ENCODE data around the gene DDHD1. TPM values are rescaled to one million over a fixed set of nuclear protein-coding genes. Genes with fewer than 3 reads are reported as not detected.

DDHD1 gene
- total RNA-seq, 1 experiment from 2014 or later: 14.0 TPM

- Mint-ChIP-seq H3K36me3 (ENCODE audit: insufficient read depth, unreplicated experiment) (no peaks in the 10 kb centered on the region), H3K27ac (ENCODE audit: unreplicated experiment) (no peak overlapping the region), H3K4me3 (ENCODE audit: low read depth, unreplicated experiment) (no peak overlapping the region), H3K27me3 (ENCODE audit: unreplicated experiment) (no peaks in the 10 kb centered on the region), H3K4me1 (ENCODE audit: low read depth, unreplicated experiment) (peaks cover 13% of the 10 kb centered on the region), H3K9me3 (ENCODE audit: low read depth, unreplicated experiment) (peaks cover 2% of the 10 kb centered on the region)
- DNase-seq: no peak
- TF ChIP-seq CTCF (IDR thresholded peaks at IDR 0.05; ENCODE audit: unreplicated experiment): no peak
- no TSS peak for BruUV-seq (replicated peaks)
- CTCF ChIA-PET: no interaction called here
- intact Hi-C loops (cut with micrococcal nuclease; ENCODE audit: unreplicated experiment): no loop called here
Observed at GRCh38 chr14:53027562-53027961, 125.6 kb downstream of the DDHD1 start.

GRCh38 chr14:53027041-53027440 is 126.1 kb downstream of the DDHD1 start:
- intact Hi-C loops (cut with micrococcal nuclease; ENCODE audit: unreplicated experiment): no loop called here
- Mint-ChIP-seq H3K9me3 (ENCODE audit: low read depth, unreplicated experiment) (peaks cover 2% of the 10 kb centered on the region), H3K27ac (ENCODE audit: unreplicated experiment) (no peak overlapping the region), H3K4me3 (ENCODE audit: low read depth, unreplicated experiment) (no peak overlapping the region), H3K4me1 (ENCODE audit: low read depth, unreplicated experiment) (peaks cover 8% of the 10 kb centered on the region), H3K36me3 (ENCODE audit: insufficient read depth, unreplicated experiment) (no peaks in the 10 kb centered on the region), H3K27me3 (ENCODE audit: unreplicated experiment) (no peaks in the 10 kb centered on the region)
- no TSS peak for BruUV-seq (replicated peaks)
- DNase-seq: no peak
- CTCF ChIA-PET: interaction anchor here (0.6 kb wide), 1 partner anchor 272 kb away, joined by 3 read pairs; no protein-coding TSS in a partner anchor
- TF ChIP-seq CTCF (IDR thresholded peaks at IDR 0.05; ENCODE audit: unreplicated experiment): no peak

- BruUV-seq (replicated peaks): no TSS peak
- H3K27ac Mint-ChIP-seq (ENCODE audit: unreplicated experiment): no peak overlapping the region
Observed at GRCh38 chr14:53023325-53023724, 129.8 kb downstream of the DDHD1 start.

GRCh38 chr14:53022593-53022992 is 130.5 kb downstream of the DDHD1 start:
- peaks cover 16% of the 10 kb centered on the region for H3K27me3 Mint-ChIP-seq (ENCODE audit: unreplicated experiment)
- no peak for DNase-seq
- intact Hi-C loops (cut with micrococcal nuclease; ENCODE audit: unreplicated experiment): no loop called here
- no peak for TF ChIP-seq CTCF (IDR thresholded peaks at IDR 0.05; ENCODE audit: unreplicated experiment)
- no peak overlapping the region for H3K27ac Mint-ChIP-seq (ENCODE audit: unreplicated experiment)
- BruUV-seq (replicated peaks): no TSS peak
- no peaks in the 10 kb centered on the region for H3K36me3 Mint-ChIP-seq (ENCODE audit: insufficient read depth, unreplicated experiment)
- no peak overlapping the region for H3K4me3 Mint-ChIP-seq (ENCODE audit: low read depth, unreplicated experiment)
- H3K4me1 Mint-ChIP-seq (ENCODE audit: low read depth, unreplicated experiment): no peaks in the 10 kb centered on the region
- H3K9me3 Mint-ChIP-seq (ENCODE audit: low read depth, unreplicated experiment): peaks cover 2% of the 10 kb centered on the region
- CTCF ChIA-PET: no interaction called here

More at GRCh38 chr14:53023325-53023724, 129.8 kb downstream of the DDHD1 start:
- Mint-ChIP-seq H3K36me3 (ENCODE audit: insufficient read depth, unreplicated experiment) (no peaks in the 10 kb centered on the region), H3K4me3 (ENCODE audit: low read depth, unreplicated experiment) (no peak overlapping the region), H3K9me3 (ENCODE audit: low read depth, unreplicated experiment) (peaks cover 2% of the 10 kb centered on the region), H3K4me1 (ENCODE audit: low read depth, unreplicated experiment) (no peaks in the 10 kb centered on the region), H3K27me3 (ENCODE audit: unreplicated experiment) (peaks cover 16% of the 10 kb centered on the region)
- DNase-seq: no peak
- CTCF ChIA-PET: no interaction called here
- no peak for TF ChIP-seq CTCF (IDR thresholded peaks at IDR 0.05; ENCODE audit: unreplicated experiment)
- intact Hi-C loops (cut with micrococcal nuclease; ENCODE audit: unreplicated experiment): no loop called here
